Neural progenitor cell (in vitro differentiated cells): ENCODE results near the gene GSDME.

Experiments
- CTCF ChIP-seq: fragments of 200-600 bp; sonication (generic); IDR thresholded peaks from 2 replicates; pipeline ENCODE4 v1.5.1; 2017; ENCODE audit warnings: antibody characterized with exemption, mild to moderate bottlenecking
- EZH2 ChIP-seq: fragments of 200-600 bp; sonication (generic); IDR thresholded peaks from 2 replicates; pipeline ENCODE4 v1.6.1; 2017; ENCODE audit warnings: antibody characterized with exemption, mild to moderate bottlenecking, moderate library complexity

GRCh38 chr7:24698531-24699266 is 58.6 kb downstream of the GSDME start:
- TF ChIP-seq CTCF (no peak), EZH2 (no peak)
